GM12878 (cell line): ENCODE results near the gene COASY. TPM values are rescaled to one million over a fixed set of nuclear protein-coding genes. Genes with fewer than 3 reads are reported as not detected.

Experiments
- ATAC-seq: fragments of 200-7000 bp; cut with Tn5 transposase; 3 replicates; pipeline ENCODE4 v1.9.1; 2020; ENCODE audit warnings: mild to moderate bottlenecking, moderate library complexity
- BruUV-seq: library from RNA; stranded (reverse); fragments of 400-500 nt; replicated peaks from 2 replicates; lab custom pipeline; 2021; lab: Mats Ljungman, UMichigan
- CTCF ChIA-PET: fragments of 300-600 bp; sonication (Branson Sonifier 250); formaldehyde crosslinking; extraction: SDS; loops from one replicate; lab custom pipeline; 2021; ENCODE audit warnings: inconsistent platforms; lab: Yijun Ruan, JAX
- POLR2A ChIA-PET: fragments of 350-600 bp; formaldehyde crosslinking; extraction: SDS; loops from one replicate; lab custom pipeline; 2021; ENCODE audit warnings: inconsistent platforms; lab: Charles Lee
- RAD21 ChIA-PET: fragments of 300-600 bp; sonication (Branson Sonifier 250); formaldehyde crosslinking; loops from one replicate; lab custom pipeline; 2023; ENCODE audit warnings: antibody characterized with exemption; ENCODE audit not compliant: unreplicated experiment; lab: Charles Lee
- SMC1A ChIA-PET: fragments of 300-600 bp; sonication (Branson Sonifier 250); formaldehyde crosslinking; loops from one replicate; lab custom pipeline; 2023; ENCODE audit not compliant: unreplicated experiment, uncharacterized antibody; lab: Charles Lee
- DNase-seq: peaks from one replicate; pipeline ENCODE4 v3.0.0-alpha.2; 2011; ENCODE audit warnings: low read depth, low spot score
- FAIRE-seq: peaks from 3 replicates; lab custom pipeline; 2011; peaks lifted over from hg19 to GRCh38; lab: Jason Lieb, UNC
- H2AFZ ChIP-seq: 2 replicates; pipeline ENCODE4 v1.6.0; 2011; ENCODE audit warnings: low read depth, low read length, control low read depth; ENCODE audit not compliant: control insufficient read depth
- H3K27ac ChIP-seq: 2 replicates; pipeline ENCODE4 v1.5.1; 2011; ENCODE audit warnings: control low read depth; ENCODE audit not compliant: control insufficient read depth, insufficient read depth
- H3K27me3 ChIP-seq, 2 experiments: replicated peaks in 1 of 2; 2 replicates each; pipeline versions ENCODE4 v1.6.0 to v1.6.1; 2011; ENCODE audit warnings: low read length in 1 of 2; ENCODE audit not compliant: control insufficient read depth in 2 of 2, insufficient read depth in 2 of 2
- H3K36me3 ChIP-seq, 2 experiments: 2 replicates each; pipeline ENCODE4 v1.5.1; 2011; ENCODE audit warnings: low read length in 1 of 2; ENCODE audit not compliant: control insufficient read depth in 2 of 2, insufficient read depth in 2 of 2
- H3K4me1 ChIP-seq: 2 replicates; pipeline ENCODE4 v1.6.1; 2011; ENCODE audit warnings: mild to moderate bottlenecking, low read length, moderate library complexity, mixed read lengths; ENCODE audit not compliant: control insufficient read depth, insufficient read depth
- H3K4me2 ChIP-seq: 2 replicates; pipeline ENCODE4 v1.6.0; 2011; ENCODE audit warnings: control low read depth; ENCODE audit not compliant: control insufficient read depth, insufficient read depth
- H3K4me3 ChIP-seq: fragments of 200-600 bp; sonication (generic); 2 replicates; pipeline ENCODE4 v1.5.1; 2016
- H3K79me2 ChIP-seq: 2 replicates; pipeline ENCODE4 v1.6.0; 2011; ENCODE audit warnings: low read length; ENCODE audit not compliant: control insufficient read depth, insufficient read depth
- H3K9ac ChIP-seq: 2 replicates; pipeline ENCODE4 v1.8.0; 2011; ENCODE audit warnings: low read length, control low read depth, mixed read lengths; ENCODE audit not compliant: control insufficient read depth, insufficient read depth
- H3K9me3 ChIP-seq: replicated peaks from 3 replicates; pipeline ENCODE4 v1.5.1; 2011; ENCODE audit warnings: mild to moderate bottlenecking, low read length; ENCODE audit not compliant: control insufficient read depth, insufficient read depth
- H4K20me1 ChIP-seq: 2 replicates; pipeline ENCODE4 v1.6.0; 2011; ENCODE audit not compliant: control insufficient read depth, insufficient read depth
- CHD1 ChIP-seq: IDR thresholded peaks from 2 replicates; pipeline ENCODE4 v1.6.1; 2012; ENCODE audit warnings: low read depth, low read length, improper control_type of control experiment
- CTCF ChIP-seq, 3 experiments: IDR thresholded peaks in 2 of 3; conservative IDR thresholded peaks in 1 of 3; 2 replicates each; pipeline ENCODE4 v1.5.1; 2011; ENCODE audit warnings: low read depth in 3 of 3, low read length in 3 of 3, mild to moderate bottlenecking in 3 of 3, control low read depth in 2 of 3, moderate library complexity in 2 of 3, inconsistent platforms in 1 of 3, mixed read lengths in 1 of 3; ENCODE audit not compliant: control insufficient read depth in 2 of 3, insufficient read depth in 1 of 3; ENCODE audit errors: extremely low read depth in 1 of 3
- E2F4 ChIP-seq: IDR thresholded peaks from 2 replicates; pipeline ENCODE4 v1.6.1; 2012; ENCODE audit warnings: low read depth, low read length, improper control_type of control experiment
- ETV6 ChIP-seq, 2 experiments: fragments of 450-650 bp in 1 of 2; IDR thresholded peaks in 1 of 2; conservative IDR thresholded peaks in 1 of 2; 2 replicates each; pipeline ENCODE4 v1.6.1; 2014; ENCODE audit warnings: antibody characterized with exemption in 1 of 2, borderline replicate concordance in 1 of 2, low read depth in 1 of 2, mild to moderate bottlenecking in 1 of 2, moderate library complexity in 1 of 2
- GABPA ChIP-seq: IDR thresholded peaks from 2 replicates; pipeline ENCODE4 v1.6.1; 2014; ENCODE audit warnings: antibody characterized with exemption, low read depth, mild to moderate bottlenecking, inconsistent platforms
- HCFC1 ChIP-seq: fragments of 150-350 bp; IDR thresholded peaks from 2 replicates; pipeline ENCODE4 v1.6.1; 2014; ENCODE audit warnings: low read length
- HSF1 ChIP-seq: fragments of 150-350 bp; IDR thresholded peaks from 2 replicates; pipeline ENCODE4 v1.6.1; 2014; ENCODE audit warnings: mild to moderate bottlenecking, low read depth, low read length
- KAT2A ChIP-seq: conservative IDR thresholded peaks from 2 replicates; pipeline ENCODE4 v1.6.1; 2011; ENCODE audit warnings: low read depth, low read length; ENCODE audit not compliant: control insufficient read depth
- NBN ChIP-seq: fragments of 450-650 bp; IDR thresholded peaks from 2 replicates; pipeline ENCODE4 v1.6.1; 2016
- RAD51 ChIP-seq: fragments of 450-650 bp; IDR thresholded peaks from 2 replicates; pipeline ENCODE4 v1.6.1; 2016; ENCODE audit warnings: moderate library complexity, mild to moderate bottlenecking, inconsistent platforms
- RFX5 ChIP-seq: IDR thresholded peaks from 2 replicates; pipeline ENCODE4 v1.6.1; 2011; ENCODE audit warnings: low read depth, low read length, improper control_type of control experiment
- SPI1 ChIP-seq: IDR thresholded peaks from 2 replicates; pipeline ENCODE4 v1.6.1; 2011; ENCODE audit warnings: low read depth, mild to moderate bottlenecking, low read length, moderate library complexity, borderline replicate concordance; ENCODE audit not compliant: insufficient read depth
- SUZ12 ChIP-seq: fragments of 200-600 bp; sonication (generic); IDR thresholded peaks from one replicate; pipeline ENCODE4 v1.6.1; 2018; ENCODE audit warnings: antibody characterized with exemption, mild to moderate bottlenecking; ENCODE audit not compliant: unreplicated experiment
- USF1 ChIP-seq: IDR thresholded peaks from 2 replicates; pipeline ENCODE4 v1.6.1; 2011; ENCODE audit warnings: borderline replicate concordance, low read depth, mild to moderate bottlenecking, moderate library complexity, mixed read lengths, low read length; ENCODE audit not compliant: insufficient read depth; ENCODE audit errors: extremely low read length
- ZBTB33 ChIP-seq: fragments of 450-650 bp; IDR thresholded peaks from 2 replicates; pipeline ENCODE4 v1.6.1; 2017; ENCODE audit warnings: mild to moderate bottlenecking
- WGBS: methylation state at CpG from one replicate; pipeline ENCODE4 v1.1.6; 2016; ENCODE audit warnings: low lambda C conversion rate; ENCODE audit not compliant: insufficient replicate concordance, insufficient coverage; ENCODE audit errors: missing lambda C conversion rate; 5-methylcytosine and 5-hydroxymethylcytosine counted together
- in situ Hi-C: fragments of 300-500 bp; cut with MboI; formaldehyde crosslinking; loops from 9 replicates; pipeline ENCODE4 v1.14.3; 2018; ENCODE audit warnings: mixed read lengths
- intact Hi-C: fragments of 100-400 bp; cut with micrococcal nuclease; formaldehyde crosslinking; loops from one replicate; pipeline ENCODE4 v1.14.2; 2022; ENCODE audit not compliant: unreplicated experiment
- polyA plus RNA-seq, 11 experiments: library from polyadenylated mRNA; depleted of rRNA in 4 of 11; unstranded in 6 of 11; stranded (reverse) in 5 of 11; fragments of >200 nt; fragmentation: Nextera tagmentation in 4 of 11; fragmentation: Illumina TruSeq in 1 of 11; extraction: Ambion mirVana in 4 of 11; extraction: Trizol in 1 of 11; gene quantifications; 1 replicate in 1 of 11; 2 replicates in 10 of 11; pipeline versions ENCODE4 v1.2.1 to v1.2.3, GENCODE V29; 2011 to 2016; ENCODE audit warnings: inconsistent platforms in 2 of 11, missing spikeins in 2 of 11, low read depth in 1 of 11
- total RNA-seq, 4 experiments: library from RNA; depleted of rRNA in 3 of 4; stranded (reverse); fragments of >200 nt in 3 of 4; fragmentation: Illumina TruSeq in 1 of 4; extraction: Trizol in 1 of 4; gene quantifications; 2 replicates each; pipeline versions ENCODE4 v1.2.1 to v1.2.3, GENCODE V29; 2013 to 2021

The COASY gene
- total and polyA plus RNA-seq, 10 of the 15 experiments (the other 5 are each of a cell fraction or from before 2014, with no cell fraction given) = 18.6 to 93.9 (median 43.2) TPM

GRCh38 chr17:42607769-42608168 is 45.8 kb downstream of the COASY start:
- H4K20me1 ChIP-seq = no peaks in the 10 kb centered on the region
- peaks cover 3 to 10% of the 10 kb centered on the region in 2 experiments; a peak in 3 of 4 replicates for H3K36me3 ChIP-seq
- no peak for FAIRE-seq
- ATAC-seq = no peak
- ChIA-PET POLR2A (interaction anchor here (0.5 to 6.9 kb wide), 18 partner anchors 9 to 930 kb away, joined by 3 to 93 read pairs (median 4); partner anchors contain the start of genes CCR10, PLEKHH3, PSMC3IP and TUBG2), CTCF (interaction anchor here (0.6 to 3.5 kb wide), 12 partner anchors 11 to 675 kb away, joined by 3 to 49 read pairs (median 6); partner anchors contain the start of genes BECN1, CCR10, CNTNAP1 and NAGLU), RAD21 (interaction anchor here (0.6 to 6.8 kb wide), 11 partner anchors 11 to 161 kb away, joined by 3 to 57 read pairs (median 6); partner anchors contain the start of genes CCR10, PLEKHH3 and PSMC3IP), SMC1A (interaction anchor here (0.6 to 7.1 kb wide), 12 partner anchors 10 to 1421 kb away, joined by 3 to 96 read pairs (median 6); partner anchors contain the start of genes CCR10, PLEKHH3, PSMC3IP and TUBG2)
- TF ChIP-seq GABPA = no peak
- TF ChIP-seq SPI1 = no peak
- TF ChIP-seq RFX5 = no peak
- TF ChIP-seq ETV6 (conservative IDR thresholded peaks at IDR 0.05 in 1 of 2, IDR thresholded peaks at IDR 0.05 in 1 of 2; ENCODE audit: borderline replicate concordance in 1 of 2, low read depth in 1 of 2) = no peak
- no peak for TF ChIP-seq CHD1
- no peak for TF ChIP-seq CTCF (IDR thresholded peaks at IDR 0.05 in 2 of 3, conservative IDR thresholded peaks at IDR 0.05 in 1 of 3; ENCODE audit: control insufficient read depth in 2 of 3, extremely low read depth in 1 of 3, insufficient read depth in 1 of 3, low read depth in 3 of 3, low read length in 3 of 3)
- TF ChIP-seq SUZ12 = no peak
- no peak for TF ChIP-seq HSF1
- TF ChIP-seq ZBTB33 = no peak
- TF ChIP-seq USF1 = no peak
- TF ChIP-seq NBN = no peak
- TF ChIP-seq KAT2A = no peak
- TF ChIP-seq E2F4 = no peak
- no peak for TF ChIP-seq HCFC1
- no peak for TF ChIP-seq RAD51
- H3K79me2 ChIP-seq = peaks cover 73% of the 10 kb centered on the region
- intact Hi-C loops (loop anchor here (2.0 kb wide), 1 partner anchor 29 kb away; no protein-coding TSS in a partner anchor), in situ Hi-C loops (loop anchor here (25.0 kb wide), 1 partner anchor 605 kb away; the partner anchor contains the start of gene TMEM106A)
- H3K4me2 ChIP-seq = peak overlapping the region; percentile 87
- no peak for DNase-seq
- H2AFZ ChIP-seq = no peak overlapping the region
- peak overlapping the region; percentile 86 for H3K9ac ChIP-seq
- H3K9me3 ChIP-seq = no peaks in the 10 kb centered on the region
- H3K27me3 ChIP-seq = no peaks in the 10 kb centered on the region
- H3K27ac ChIP-seq = peak overlapping the region; percentile 90; the same call in 1 of the 2 replicates
- H3K4me3 ChIP-seq = peak overlapping the region; percentile 89
- BruUV-seq = no TSS peak
- peaks cover 4% of the 10 kb centered on the region for H3K4me1 ChIP-seq
- 45% methylated on average over 3 of the region's 3 CpGs for WGBS
